RPMI7951 (cell line): Measurements from ENCODE around the gene EPHA8. TPM values are rescaled to one million over a fixed set of nuclear protein-coding genes. Genes with fewer than 3 reads are reported as not detected.

Experiments used
- DNase-seq: peaks from one replicate; pipeline ENCODE4 v3.0.0-alpha.2; 2012; ENCODE audit warnings: low read depth
- total RNA-seq: library from RNA; depleted of rRNA; stranded (reverse); fragments of >200 nt; shearing (Covaris generic); gene quantifications from 2 replicates; pipeline ENCODE4 v1.2.3, GENCODE V29; 2014

Gene EPHA8
- total RNA-seq, 1 experiment from 2014 or later, result not detected

- no peak for DNase-seq
Measured at GRCh38 chr1:22592919-22593790, 29.9 kb downstream of the EPHA8 start.

- DNase-seq, result no peak
Measured at GRCh38 chr1:22594396-22594795, 31.1 kb downstream of the EPHA8 start.

GRCh38 chr1:22595108-22595507 is 31.8 kb downstream of the EPHA8 start:
- DNase-seq, result no peak

- no peak for DNase-seq
Measured at GRCh38 chr1:22597301-22597965, 34.1 kb downstream of the EPHA8 start.

- no peak for DNase-seq
Measured at GRCh38 chr1:22597996-22598395, 34.7 kb downstream of the EPHA8 start.

GRCh38 chr1:22598736-22599135 is 35.4 kb downstream of the EPHA8 start:
- DNase-seq, result no peak

GRCh38 chr1:22600071-22600816 is 37.0 kb downstream of the EPHA8 start:
- peak; percentile 4 for DNase-seq

GRCh38 chr1:22600817-22601605 is 37.7 kb downstream of the EPHA8 start:
- no peak for DNase-seq

- no peak for DNase-seq
Measured at GRCh38 chr1:22601610-22602009, 38.3 kb downstream of the EPHA8 start.

GRCh38 chr1:22602060-22602740 is 38.9 kb downstream of the EPHA8 start:
- no peak for DNase-seq

GRCh38 chr1:22606161-22606560 is 42.9 kb downstream of the EPHA8 start:
- no peak for DNase-seq

- no peak for DNase-seq
Measured at GRCh38 chr1:22607154-22607553, 43.9 kb downstream of the EPHA8 start.

- DNase-seq, result no peak
Measured at GRCh38 chr1:22608361-22608760, 45.1 kb downstream of the EPHA8 start.

GRCh38 chr1:22609291-22609690 is 46.0 kb downstream of the EPHA8 start:
- DNase-seq, result no peak

GRCh38 chr1:22611530-22611947 is 48.2 kb downstream of the EPHA8 start:
- DNase-seq, result peak; percentile 55

GRCh38 chr1:22612671-22613571 is 49.6 kb downstream of the EPHA8 start:
- no peak for DNase-seq

GRCh38 chr1:22613572-22613918 is 50.3 kb downstream of the EPHA8 start:
- DNase-seq, result no peak

- DNase-seq, result no peak
Measured at GRCh38 chr1:22613951-22614350, 50.7 kb downstream of the EPHA8 start.

- no peak for DNase-seq
Measured at GRCh38 chr1:22615886-22616285, 52.6 kb downstream of the EPHA8 start.

- DNase-seq, result no peak
Measured at GRCh38 chr1:22616571-22616970, 53.3 kb downstream of the EPHA8 start.
